Stimulated activated naive CD4-positive, alpha-beta T cell (primary cell): ENCODE results near the gene PGAP3.

Experiments used
- DNase-seq, 6 experiments: peaks; one replicate each; lab custom pipeline; 2025; lab: John Stamatoyannopoulos, UW

Gene PGAP3

GRCh38 chr17:39621523-39622379 is 66.1 kb downstream of the PGAP3 start:
- DNase-seq = peak; percentile 68 to 94 (median 82)
